Naive thymus-derived CD4-positive, alpha-beta T cell (primary cell): Measurements from ENCODE around the gene ZNF157. TPM values are rescaled to one million over a fixed set of nuclear protein-coding genes. Genes with fewer than 3 reads are reported as not detected.
"Not testable (repeated sequence)": the region's sequence is repeated elsewhere in the genome, so short reads cannot be mapped to it uniquely, and the experiment has no call there.

Source experiments
- ATAC-seq: fragments of 150-1000 bp; cut with Tn5 transposase; 2 replicates; pipeline ENCODE4 v1.10.0; 2021; ENCODE audit warnings: mild to moderate bottlenecking, moderate library complexity
- CTCF ChIA-PET: fragments of 350-600 bp; sonication (Branson Sonifier 250); formaldehyde crosslinking; loops from one replicate; lab custom pipeline; 2021; ENCODE audit warnings: antibody characterized with exemption; lab: Charles Lee
- POLR2A ChIA-PET: fragments of 350-600 bp; sonication (Branson Sonifier 250); formaldehyde crosslinking; loops from one replicate; lab custom pipeline; 2021; ENCODE audit warnings: antibody characterized with exemption, inconsistent platforms; lab: Charles Lee
- DNase-seq, 9 donors: peaks; one replicate each; pipeline versions ENCODE4 v3.0.0 to v3.0.0-alpha.2; 2020 to 2022; ENCODE audit warnings: mixed read lengths in 1 of 9
- H3K27ac ChIP-seq: one replicate; pipeline ENCODE4 v1.7.0; 2013; ENCODE audit warnings: mild to moderate bottlenecking, low read depth, low read length, moderate library complexity
- H3K27me3 ChIP-seq, 2 donors: one replicate each; pipeline ENCODE4 v1.7.0; 2013; ENCODE audit warnings: low read length in 2 of 2, mild to moderate bottlenecking in 2 of 2, moderate library complexity in 2 of 2; ENCODE audit not compliant: control insufficient read depth in 2 of 2, insufficient read depth in 2 of 2
- H3K36me3 ChIP-seq, 3 experiments: 1 replicate in 2 of 3; 2 replicates in 1 of 3; pipeline ENCODE4 v1.7.0; 2013; ENCODE audit warnings: low read length in 3 of 3, mild to moderate bottlenecking in 3 of 3, moderate library complexity in 1 of 3; ENCODE audit not compliant: insufficient read depth in 3 of 3, control insufficient read depth in 2 of 3
- H3K4me1 ChIP-seq, 2 donors: one replicate each; pipeline ENCODE4 v1.7.0; 2013; ENCODE audit warnings: low read length in 2 of 2, mild to moderate bottlenecking in 2 of 2, moderate library complexity in 1 of 2; ENCODE audit not compliant: control insufficient read depth in 2 of 2, insufficient read depth in 2 of 2
- H3K4me3 ChIP-seq: 2 replicates; pipeline ENCODE4 v1.7.0; 2013; ENCODE audit warnings: mild to moderate bottlenecking, low read length
- H3K9me3 ChIP-seq, 3 experiments: 1 replicate in 2 of 3; 2 replicates in 1 of 3; pipeline ENCODE4 v1.7.0; 2013; ENCODE audit warnings: low read length in 3 of 3; ENCODE audit not compliant: control insufficient read depth in 2 of 3
- H3K27ac Mint-ChIP-seq, 9 donors: one replicate each; pipeline ENCODE4 v1.8.0; 2020 to 2022; ENCODE audit warnings: mixed read lengths in 9 of 9, mild to moderate bottlenecking in 8 of 9, moderate library complexity in 5 of 9, inconsistent platforms in 2 of 9
- H3K27me3 Mint-ChIP-seq, 5 donors: one replicate each; pipeline ENCODE4 v1.8.0; 2021 to 2022; ENCODE audit warnings: mixed read lengths in 5 of 5, mild to moderate bottlenecking in 1 of 5
- H3K36me3 Mint-ChIP-seq, 5 donors: one replicate each; pipeline ENCODE4 v1.8.0; 2020 to 2022; ENCODE audit warnings: mixed read lengths in 5 of 5, mild to moderate bottlenecking in 3 of 5, inconsistent platforms in 1 of 5
- H3K4me1 Mint-ChIP-seq, 7 donors: one replicate each; pipeline ENCODE4 v1.8.0; 2020 to 2022; ENCODE audit warnings: mixed read lengths in 7 of 7, mild to moderate bottlenecking in 3 of 7, inconsistent platforms in 1 of 7
- H3K4me3 Mint-ChIP-seq, 10 donors: one replicate each; pipeline ENCODE4 v1.8.0; 2020 to 2022; ENCODE audit warnings: mild to moderate bottlenecking in 10 of 10, mixed read lengths in 10 of 10, moderate library complexity in 6 of 10, inconsistent platforms in 2 of 10
- H3K9me3 Mint-ChIP-seq, 11 donors: one replicate each; pipeline ENCODE4 v1.8.0; 2020 to 2022; ENCODE audit warnings: mixed read lengths in 11 of 11, mild to moderate bottlenecking in 4 of 11, inconsistent platforms in 1 of 11, moderate library complexity in 1 of 11
- intact Hi-C, 2 donors: fragments of 100-400 bp; cut with micrococcal nuclease; formaldehyde crosslinking; loops; one replicate each; pipeline ENCODE4 v1.15.1; 2023
- polyA plus RNA-seq, 2 donors: library from polyadenylated mRNA; unstranded; fragments of 300-500 nt; fragmentation: Illumina TruSeq; gene quantifications; one replicate each; pipeline ENCODE4 v1.2.3, GENCODE V29; 2021
- total RNA-seq, 6 experiments: library from RNA in 5 of 6; stranded (reverse) in 5 of 6; gene quantifications; 1 replicate in 5 of 6; 2 replicates in 1 of 6; pipeline ENCODE4 v1.2.3 and lab custom pipeline; 2021 to 2026

Gene ZNF157
- total RNA-seq (1 to 10 TPM in 3 of 5 experiments, under 1 TPM in 2; 0.27 to 2.4 (median 1.6) TPM), polyA plus RNA-seq (under 1 TPM; 0.21 to 0.92 TPM), total RNA-seq (lab: John Stamatoyannopoulos, UW) (2.2 reads per million, percentile 10 among the genes with 10 or more reads in this experiment)

- CTCF ChIA-PET, result no interaction called here
These were observed at the start of gene ZNF157 for GRCh38 chrX:47370278-47370677. Gene ZNF157, plus strand, starts transcription at chrX:47370578. Its CDS starts 91 bp downstream, at chrX:47370669.

GRCh38 chrX:47321386-47321785 lies 49.0 kb upstream of the ZNF157 start:
- Mint-ChIP-seq H3K27ac (no peak overlapping the region), H3K36me3 (no peaks in the 10 kb centered on the region), H3K4me3 (no peak overlapping the region), H3K9me3 (peaks cover 0 to 2% (median 0%) of the 10 kb centered on the region in 11 donors), H3K4me1 (no peaks in the 10 kb centered on the region), H3K27me3 (no peaks in the 10 kb centered on the region)
- no peaks in the 10 kb centered on the region for H3K27me3 ChIP-seq
- no peaks in the 10 kb centered on the region for H3K36me3 ChIP-seq
- DNase-seq (no peak), ATAC-seq (no peak)
- CTCF ChIA-PET, result no interaction called here
- H3K27ac ChIP-seq, result no peak overlapping the region
- H3K4me3 ChIP-seq, result no peak overlapping the region
- intact Hi-C loops, result no loop called here
- no peaks in the 10 kb centered on the region for H3K9me3 ChIP-seq
- POLR2A ChIA-PET, result no interaction called here
- no peaks in the 10 kb centered on the region for H3K4me1 ChIP-seq

More at GRCh38 chrX:47370278-47370677, at the start of gene ZNF157:
- no peak within 1 kb of the TSS for H3K27ac Mint-ChIP-seq
- H3K27me3 Mint-ChIP-seq, result no peaks in the 10 kb centered on the region
- Histone ChIP-seq H3K4me3 (no peak within 1 kb of the TSS), H3K27ac (no peak within 1 kb of the TSS), H3K4me1 (no peaks in the 10 kb centered on the region), H3K9me3 (no peaks in the 10 kb centered on the region), H3K36me3 (no peaks in the 10 kb centered on the region), H3K27me3 (no peaks in the 10 kb centered on the region)
- intact Hi-C loops, result no loop called here
- H3K4me1 Mint-ChIP-seq, result peaks cover 8 to 20% (median 16%) of the 10 kb centered on the region in 7 donors
- DNase-seq (no peak), ATAC-seq (no peak)
- no peak within 1 kb of the TSS for H3K4me3 Mint-ChIP-seq
- POLR2A ChIA-PET, result no interaction called here
- peaks cover 0 to 5% (median 0%) of the 10 kb centered on the region in 5 donors for H3K36me3 Mint-ChIP-seq
- peaks cover 0 to 1% (median 0%) of the 10 kb centered on the region in 11 donors for H3K9me3 Mint-ChIP-seq

GRCh38 chrX:47321823-47322371 lies 48.5 kb upstream of the ZNF157 start:
- Histone ChIP-seq H3K4me3 (no peak overlapping the region), H3K36me3 (no peaks in the 10 kb centered on the region), H3K4me1 (no peaks in the 10 kb centered on the region), H3K9me3 (no peaks in the 10 kb centered on the region), H3K27me3 (no peaks in the 10 kb centered on the region), H3K27ac (no peak overlapping the region)
- Mint-ChIP-seq H3K4me3 (no peak overlapping the region), H3K36me3 (no peaks in the 10 kb centered on the region), H3K9me3 (peaks cover 0 to 2% (median 0%) of the 10 kb centered on the region in 11 donors), H3K27ac (no peak overlapping the region), H3K4me1 (no peaks in the 10 kb centered on the region), H3K27me3 (no peaks in the 10 kb centered on the region)
- DNase-seq, result no peak
- POLR2A ChIA-PET, result no interaction called here
- intact Hi-C loops, result no loop called here
- CTCF ChIA-PET, result no interaction called here
- ATAC-seq, result no peak

GRCh38 chrX:47327902-47328301 lies 42.5 kb upstream of the ZNF157 start:
- Histone ChIP-seq H3K27me3 (no peaks in the 10 kb centered on the region), H3K27ac (no peak overlapping the region), H3K4me3 (no peak overlapping the region), H3K4me1 (no peaks in the 10 kb centered on the region), H3K36me3 (no peaks in the 10 kb centered on the region), H3K9me3 (no peaks in the 10 kb centered on the region)
- ATAC-seq (no peak), DNase-seq (no peak)
- Mint-ChIP-seq H3K27me3 (no peaks in the 10 kb centered on the region), H3K36me3 (no peaks in the 10 kb centered on the region), H3K27ac (no peak overlapping the region), H3K4me1 (peaks cover 0 to 1% (median 0%) of the 10 kb centered on the region in 7 donors), H3K4me3 (no peak overlapping the region), H3K9me3 (peaks cover 0 to 1% (median 0%) of the 10 kb centered on the region in 11 donors)
- intact Hi-C loops, result no loop called here
- POLR2A ChIA-PET, result interaction anchor here (0.7 kb wide), 1 partner anchor 9 kb away, joined by 6 read pairs; no protein-coding TSS in a partner anchor
- CTCF ChIA-PET, result no interaction called here

GRCh38 chrX:47332729-47333128 lies 37.6 kb upstream of the ZNF157 start:
- H3K4me1 ChIP-seq, H3K9me3 Mint-ChIP-seq, intact Hi-C loops, H3K4me1 Mint-ChIP-seq, ATAC-seq, H3K27ac Mint-ChIP-seq, H3K9me3 ChIP-seq, H3K36me3 Mint-ChIP-seq, H3K4me3 ChIP-seq, DNase-seq, H3K27me3 ChIP-seq, CTCF ChIA-PET, H3K27ac ChIP-seq, H3K36me3 ChIP-seq, H3K4me3 Mint-ChIP-seq, H3K27me3 Mint-ChIP-seq, POLR2A ChIA-PET: not testable (repeated sequence)

GRCh38 chrX:47351706-47352105 lies 18.7 kb upstream of the ZNF157 start:
- Histone ChIP-seq H3K4me1 (no peaks in the 10 kb centered on the region), H3K27ac (no peak overlapping the region), H3K27me3 (no peaks in the 10 kb centered on the region), H3K9me3 (no peaks in the 10 kb centered on the region), H3K36me3 (no peaks in the 10 kb centered on the region), H3K4me3 (no peak overlapping the region)
- Mint-ChIP-seq H3K36me3 (no peaks in the 10 kb centered on the region), H3K9me3 (peaks cover 0 to 1% (median 0%) of the 10 kb centered on the region in 11 donors), H3K27ac (no peak overlapping the region), H3K4me3 (no peak overlapping the region), H3K27me3 (no peaks in the 10 kb centered on the region), H3K4me1 (no peaks in the 10 kb centered on the region)
- ATAC-seq (no peak), DNase-seq (no peak)
- ChIA-PET CTCF (no interaction called here), POLR2A (no interaction called here)
- intact Hi-C loops, result no loop called here
